Inflammatory macrophage treated with lipopolysaccharide for 1 hour (primary cell): ENCODE data around the gene OSBP2.

Experiments used
- DNase-seq, 2 donors: peaks; one replicate each; pipeline ENCODE4 v3.0.0-alpha.2; 2020 to 2022

Gene OSBP2

DNA sequence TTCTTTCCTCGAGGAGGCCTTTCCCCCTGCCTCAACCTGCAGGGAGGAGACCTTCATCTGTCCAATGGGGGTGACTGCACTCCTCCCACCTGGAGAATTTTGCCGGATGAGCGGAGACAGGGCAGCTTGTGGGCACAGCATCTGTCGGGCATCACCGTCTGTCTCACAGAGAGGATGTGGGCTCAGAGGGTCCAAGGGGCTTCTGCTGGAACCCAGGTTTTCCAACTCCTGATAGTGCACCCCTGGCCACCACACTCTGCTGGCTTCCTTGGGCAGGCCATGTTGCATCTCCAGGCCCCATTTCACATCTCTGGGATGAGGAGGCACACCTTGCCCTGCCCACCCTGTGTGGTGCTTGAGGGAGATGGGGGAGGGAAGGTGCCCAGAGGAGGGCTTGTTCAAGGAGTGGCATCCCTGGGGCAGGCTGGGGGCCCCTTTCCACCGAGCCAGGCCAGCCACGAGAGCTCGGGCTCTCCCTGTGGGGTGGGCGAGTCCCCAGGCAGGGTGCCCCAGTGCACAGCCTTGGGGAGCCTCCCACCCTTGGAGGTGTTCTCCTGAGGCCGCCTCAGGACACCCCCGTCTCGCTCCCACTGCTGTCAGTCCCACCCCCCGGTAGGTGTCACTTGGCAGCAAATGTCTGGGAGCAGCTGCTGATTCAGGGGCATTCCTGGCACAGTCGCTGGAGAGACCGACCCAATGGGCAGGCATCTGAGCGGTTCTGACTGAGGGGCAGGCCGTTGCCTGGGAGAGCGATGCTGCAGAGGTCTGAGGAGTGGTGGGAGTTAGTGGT, 189.7 kb downstream of the OSBP2 start:
- no peak for DNase-seq

DNA sequence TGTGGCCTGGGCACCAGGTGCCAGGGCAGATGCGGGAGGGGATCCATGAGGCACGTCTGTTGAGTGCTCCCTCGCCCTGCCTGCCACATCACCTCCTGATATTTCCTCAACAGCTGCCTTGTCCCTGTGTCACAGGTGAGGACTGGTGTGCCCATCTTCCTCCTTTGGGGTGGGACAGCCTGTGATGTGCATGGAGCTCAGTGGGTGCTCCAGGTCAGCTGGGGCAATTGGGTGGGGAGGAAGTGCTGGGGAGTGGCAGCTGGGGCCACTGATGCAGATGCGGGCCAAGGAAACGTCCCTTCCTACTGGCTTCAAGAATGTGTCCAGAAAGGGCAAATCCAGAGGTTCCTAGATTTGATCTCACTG, 190.3 kb downstream of the OSBP2 start:
- no peak for DNase-seq

DNA sequence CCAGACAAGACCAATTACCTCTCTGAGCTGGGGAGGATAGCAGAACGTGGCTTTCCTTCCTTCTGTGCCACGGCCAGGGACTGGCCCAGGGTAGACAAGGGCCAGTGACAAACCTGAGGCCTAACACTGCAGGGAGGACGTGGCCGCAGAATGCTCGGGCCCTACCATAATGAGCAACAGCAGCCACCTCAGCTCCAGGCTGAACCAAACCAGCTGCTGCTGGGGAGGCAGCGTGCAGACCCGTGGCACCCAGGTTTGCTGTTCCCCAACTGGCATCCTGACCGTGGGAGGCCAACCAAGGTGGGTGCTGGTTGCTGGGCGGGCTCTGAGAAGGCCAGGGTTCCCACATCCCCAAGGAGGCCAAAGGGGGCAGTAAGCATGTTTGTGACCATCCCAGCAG, 190.9 kb downstream of the OSBP2 start:
- no peak for DNase-seq

DNA sequence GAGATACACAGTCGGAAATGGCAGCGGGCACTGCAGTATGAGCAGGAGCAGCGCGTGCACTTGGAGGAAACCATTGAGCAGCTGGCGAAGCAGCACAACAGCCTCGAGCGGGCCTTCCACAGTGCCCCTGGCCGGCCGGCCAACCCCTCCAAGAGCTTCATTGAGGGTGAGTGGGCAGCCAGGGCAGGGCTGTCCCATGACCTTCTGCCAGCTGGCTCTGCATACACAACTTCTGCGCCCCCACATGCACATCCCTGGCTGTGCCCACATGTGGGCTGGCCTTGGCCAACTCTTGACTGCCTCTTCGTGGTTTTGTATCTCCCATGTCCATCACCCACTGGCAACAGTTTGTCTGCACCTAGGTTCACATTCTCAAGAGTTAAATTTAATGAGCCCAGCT, 192.8 kb downstream of the OSBP2 start:
- DNase-seq, result peak in 1 of 2 donors; percentile 6

DNA sequence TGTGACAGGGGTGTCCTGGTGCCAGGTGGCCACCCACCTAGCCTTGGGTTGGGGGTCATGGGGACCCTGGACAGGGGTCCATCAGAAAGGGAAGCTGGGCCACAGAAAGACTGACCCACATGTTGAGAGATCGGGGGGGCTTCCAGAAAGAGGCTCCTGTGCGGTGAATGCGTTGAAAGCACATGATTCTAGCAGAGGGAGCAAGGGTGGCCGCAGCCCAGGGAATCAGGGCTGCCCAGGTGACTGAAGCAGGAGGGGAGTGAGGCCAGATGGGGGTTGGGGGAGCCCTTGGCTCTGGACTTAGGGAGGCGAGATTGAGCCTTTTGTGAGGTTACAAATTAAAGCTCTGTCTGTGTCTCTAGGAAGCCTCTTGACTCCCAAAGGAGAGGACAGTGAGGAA, 193.2 kb downstream of the OSBP2 start:
- DNase-seq, result no peak

DNA sequence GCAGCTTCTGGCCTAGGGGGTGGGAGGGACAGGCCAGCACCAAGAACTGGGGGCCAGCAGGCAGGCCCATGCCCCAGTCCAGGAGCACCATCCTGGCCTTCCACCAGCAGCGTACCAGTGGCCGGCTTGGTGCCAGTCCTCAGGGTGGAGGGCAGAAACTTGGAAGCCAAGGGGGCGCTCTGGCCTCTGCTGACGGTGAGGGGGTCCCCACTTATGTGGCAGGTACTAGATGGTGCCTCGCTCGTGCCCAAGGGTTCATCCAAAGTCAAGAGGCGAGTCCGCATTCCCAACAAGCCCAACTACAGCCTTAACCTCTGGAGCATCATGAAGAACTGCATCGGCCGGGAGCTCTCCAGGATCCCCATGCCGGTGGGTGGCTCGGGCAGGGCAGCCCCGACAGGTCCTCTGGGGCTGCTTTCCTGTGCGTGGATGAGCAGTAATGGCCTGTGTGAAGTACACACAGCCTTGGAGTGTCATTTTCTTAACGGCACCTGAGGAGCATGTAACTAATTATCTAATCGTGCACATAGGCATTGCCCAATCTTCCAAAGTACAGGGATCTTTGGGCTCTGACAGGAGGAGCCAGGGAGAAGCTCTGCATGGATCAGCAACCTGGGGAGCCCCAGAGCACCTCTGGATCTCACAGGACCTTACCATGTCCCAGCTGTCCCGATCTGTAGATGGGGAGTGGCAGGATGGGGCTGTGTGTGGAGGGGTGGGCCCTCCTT, 194.8 kb downstream of the OSBP2 start:
- DNase-seq, result no peak

DNA sequence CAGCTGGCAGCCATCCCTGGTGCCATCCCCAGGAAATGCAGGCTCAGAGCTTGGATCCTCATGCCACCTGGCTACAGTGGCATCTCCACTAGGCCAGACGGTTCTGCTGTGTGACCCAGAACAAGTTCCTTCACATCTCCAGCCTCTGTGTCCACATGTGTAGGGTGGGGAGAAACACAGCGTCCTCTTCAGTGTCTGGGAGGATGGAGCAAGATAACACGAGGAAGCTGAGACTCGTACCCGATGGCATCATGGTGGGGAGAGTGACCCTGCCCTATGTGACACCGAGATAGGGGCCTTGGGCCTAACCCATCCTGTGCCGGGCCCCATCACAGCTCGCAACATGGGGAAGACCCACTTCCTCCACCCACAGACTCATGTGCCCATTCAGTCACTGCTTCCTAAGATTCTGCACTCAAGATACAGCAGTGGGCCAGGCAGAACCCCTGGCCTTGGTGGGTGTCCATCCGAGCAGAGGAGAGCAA, 195.4 kb downstream of the OSBP2 start:
- peak in 1 of 2 donors; percentile 25 for DNase-seq

DNA sequence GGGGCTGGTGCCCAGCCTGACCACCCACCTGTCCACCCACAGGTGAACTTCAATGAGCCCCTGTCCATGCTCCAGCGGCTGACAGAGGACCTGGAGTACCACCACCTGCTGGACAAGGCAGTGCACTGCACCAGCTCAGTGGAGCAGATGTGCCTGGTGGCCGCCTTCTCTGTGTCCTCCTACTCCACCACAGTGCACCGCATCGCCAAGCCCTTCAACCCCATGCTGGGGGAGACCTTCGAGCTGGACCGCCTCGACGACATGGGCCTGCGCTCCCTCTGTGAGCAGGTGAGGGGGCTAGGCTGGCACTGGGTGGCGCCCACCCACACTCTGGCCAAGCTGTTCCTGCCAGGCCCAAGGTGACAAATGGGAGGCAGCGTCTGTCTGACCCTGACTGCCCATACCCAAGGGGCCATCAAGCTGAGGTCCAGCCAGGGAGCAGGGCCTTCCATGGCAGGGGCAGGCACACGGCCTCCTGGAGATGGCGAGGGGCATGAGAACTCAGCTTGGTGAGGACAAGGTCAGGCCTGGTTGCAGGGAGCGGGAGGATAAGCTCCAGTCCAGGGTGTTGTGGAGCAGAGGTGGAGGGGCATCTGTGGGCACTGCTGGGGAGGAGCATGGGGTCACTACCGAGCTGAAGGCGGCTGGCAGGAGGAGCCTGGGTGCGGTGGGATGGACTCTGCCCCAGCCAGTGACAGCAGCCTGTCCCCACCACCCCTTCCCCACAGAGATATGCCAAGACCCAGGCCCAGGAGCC, 196.2 kb downstream of the OSBP2 start:
- DNase-seq, result peak in 1 of 2 donors; percentile 27

DNA sequence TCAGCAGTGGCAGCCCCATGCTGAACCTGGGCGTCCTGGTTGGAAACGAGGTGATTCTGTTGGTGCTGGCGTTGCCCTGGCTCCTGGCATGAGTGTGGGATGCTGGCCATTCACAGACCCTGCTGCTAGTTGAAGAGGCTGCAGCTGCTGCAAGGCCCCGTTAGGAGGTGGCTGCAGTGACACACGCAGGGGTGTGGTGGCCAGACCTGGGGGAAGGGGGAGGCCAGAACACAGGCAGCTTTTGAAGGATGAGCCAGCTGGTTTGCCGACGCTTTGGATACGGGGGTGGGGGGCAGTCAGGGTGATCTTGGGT, 196.7 kb downstream of the OSBP2 start:
- no peak for DNase-seq

DNA sequence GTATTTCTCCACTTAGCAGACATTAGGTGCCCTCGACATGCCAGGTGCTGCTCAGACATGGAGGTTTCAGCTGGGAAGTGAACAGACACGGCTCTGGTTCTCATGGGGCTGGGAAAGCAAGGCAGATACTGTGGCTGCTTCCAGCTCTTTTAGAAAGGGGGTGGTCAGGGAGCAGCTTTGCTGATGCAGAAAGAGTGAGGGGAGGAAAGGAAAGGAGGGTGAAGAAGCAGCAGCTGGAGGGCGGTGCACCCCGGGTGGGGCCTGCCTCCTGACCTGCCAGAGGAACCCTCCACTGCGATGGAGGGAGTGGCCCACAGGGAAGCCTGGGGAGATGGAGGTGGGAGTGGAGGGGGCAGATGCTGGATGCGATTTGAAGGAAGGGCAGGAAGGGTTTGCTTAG, 197.1 kb downstream of the OSBP2 start:
- DNase-seq, result no peak

DNA sequence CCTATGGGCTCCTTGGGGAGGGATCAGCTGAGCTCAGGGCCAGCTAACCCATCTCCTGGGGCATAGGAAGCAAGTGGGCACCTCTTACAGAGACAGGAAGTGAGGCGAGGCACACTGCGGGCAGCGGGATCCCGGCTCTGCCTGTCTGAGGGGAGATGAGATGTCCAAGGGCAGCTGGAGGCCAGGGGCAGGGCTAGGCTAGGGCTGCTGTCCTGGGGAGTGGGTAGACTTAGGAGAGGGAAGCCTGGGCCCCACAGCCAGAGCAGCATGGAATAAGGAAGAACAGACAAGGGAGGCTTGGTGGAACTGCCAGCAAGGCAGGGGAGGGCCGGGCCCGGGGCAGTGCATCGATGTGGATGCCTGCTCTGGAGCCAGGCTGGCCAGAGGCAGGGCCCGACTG, 197.6 kb downstream of the OSBP2 start:
- no peak for DNase-seq

DNA sequence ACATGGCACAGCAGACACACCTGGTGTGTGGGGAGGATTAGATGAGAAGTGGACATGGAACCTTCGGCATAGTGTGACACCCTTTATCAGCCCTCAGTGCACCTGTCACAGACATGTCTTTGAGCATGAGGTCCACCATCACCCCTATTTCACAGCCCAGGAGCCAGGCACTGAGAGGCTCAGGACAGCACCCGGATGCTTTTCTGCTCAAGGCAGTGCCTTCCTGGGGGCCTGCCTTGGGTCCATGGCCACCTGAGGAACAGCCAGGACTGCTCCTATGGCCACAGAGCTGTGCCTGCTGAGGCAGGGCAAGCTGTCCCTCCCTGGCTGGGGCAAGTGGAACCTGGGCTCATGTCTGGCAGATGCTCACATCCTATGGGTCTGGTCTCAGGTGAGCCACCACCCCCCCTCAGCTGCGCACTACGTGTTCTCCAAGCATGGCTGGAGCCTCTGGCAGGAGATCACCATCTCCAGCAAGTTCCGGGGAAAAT, 198.1 kb downstream of the OSBP2 start:
- DNase-seq, result no peak

DNA sequence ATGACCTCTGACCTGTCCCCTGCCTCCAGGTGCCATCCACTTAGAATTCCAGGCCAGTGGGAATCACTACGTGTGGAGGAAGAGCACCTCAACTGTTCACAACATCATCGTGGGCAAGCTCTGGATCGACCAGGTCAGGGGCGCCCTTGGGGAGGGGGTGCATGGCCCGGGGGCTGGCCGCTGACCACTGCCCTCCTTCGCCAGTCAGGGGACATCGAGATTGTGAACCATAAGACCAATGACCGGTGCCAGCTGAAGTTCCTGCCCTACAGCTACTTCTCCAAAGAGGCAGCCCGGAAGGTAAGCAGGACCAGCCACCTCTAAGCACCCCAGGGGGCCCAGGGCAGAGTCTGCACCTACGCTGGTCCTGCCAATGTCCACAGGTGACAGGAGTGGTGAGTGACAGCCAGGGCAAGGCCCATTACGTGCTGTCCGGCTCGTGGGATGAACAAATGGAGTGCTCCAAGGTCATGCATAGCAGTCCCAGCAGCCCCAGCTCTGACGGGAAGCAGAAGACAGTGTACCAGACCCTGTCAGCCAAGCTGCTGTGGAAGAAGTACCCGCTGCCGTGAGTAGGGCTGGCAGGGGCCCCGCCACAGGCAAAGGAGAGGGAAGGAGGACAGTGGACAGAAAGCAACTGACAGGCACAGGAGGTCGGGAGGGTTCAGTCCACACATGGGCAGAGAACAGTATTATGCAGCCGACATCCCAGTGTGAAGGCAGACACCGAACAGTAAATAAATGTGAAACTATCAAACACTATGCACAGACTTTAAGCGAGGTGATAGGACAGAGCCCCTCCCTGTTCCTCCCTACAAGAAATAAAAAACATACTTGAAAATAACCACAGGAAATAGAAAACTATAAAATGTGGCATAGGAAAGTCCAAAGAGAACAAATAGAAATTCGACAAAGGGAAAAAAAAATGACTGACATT, 199.0 kb downstream of the OSBP2 start:
- DNase-seq, result no peak

DNA sequence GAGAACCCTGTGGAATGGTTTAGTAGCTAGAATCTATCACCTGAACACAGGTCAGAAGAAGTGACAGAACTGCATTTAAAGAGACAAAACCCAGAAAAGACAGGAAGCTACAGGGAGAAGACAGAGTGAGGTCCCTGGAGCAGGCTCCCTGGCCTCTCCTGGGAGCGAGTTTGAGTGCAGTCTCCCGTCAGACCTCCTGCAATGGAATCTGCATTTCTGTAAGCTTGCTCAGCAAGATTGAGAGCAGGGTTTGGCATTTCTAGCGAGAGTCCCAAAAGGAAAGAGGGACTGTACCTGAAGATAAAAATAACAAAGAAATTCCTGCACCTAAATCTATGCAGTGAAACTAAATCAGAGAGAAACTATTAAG, 199.7 kb downstream of the OSBP2 start:
- no peak for DNase-seq

DNA sequence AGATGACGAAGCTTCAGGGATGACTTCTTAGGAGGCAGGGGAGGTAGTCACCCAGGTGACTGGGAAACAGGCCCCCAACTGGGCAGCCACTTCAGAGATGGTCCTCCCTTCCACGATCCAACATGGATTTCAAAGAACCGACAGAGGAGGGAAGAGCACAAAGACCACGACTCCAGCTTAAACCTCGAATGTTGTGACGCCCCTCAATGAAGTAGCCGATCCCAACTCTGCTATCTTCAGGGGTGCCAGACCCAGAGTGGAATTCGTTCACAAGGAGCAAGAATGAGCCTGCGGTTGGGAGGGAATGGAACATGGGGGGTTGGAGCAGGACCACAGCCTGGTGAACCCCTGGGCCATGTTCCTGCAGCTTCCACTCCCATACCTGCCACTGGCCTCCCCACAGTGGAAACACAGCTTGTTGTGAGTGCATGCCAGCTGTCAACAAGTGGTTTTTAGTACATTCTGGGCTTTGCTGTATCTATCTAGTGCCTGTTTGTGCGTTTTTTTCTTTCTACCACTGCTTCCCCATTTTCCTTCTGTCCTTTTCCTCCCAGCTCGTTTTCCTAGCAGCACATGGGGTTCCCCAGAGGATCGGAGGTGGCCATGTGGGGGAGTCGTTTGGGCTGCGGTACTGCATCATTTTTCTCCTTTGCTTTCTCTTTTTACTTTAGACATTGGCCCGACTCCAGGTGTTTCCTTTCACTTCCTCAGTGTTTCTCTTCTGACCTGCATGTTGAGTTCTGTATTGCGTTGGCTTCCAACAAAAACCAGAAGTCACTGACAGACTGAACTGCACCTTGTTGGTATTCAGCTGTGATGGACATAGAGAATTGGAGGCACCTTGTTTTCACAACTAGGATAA, 208.1 kb downstream of the OSBP2 start:
- no peak for DNase-seq

DNA sequence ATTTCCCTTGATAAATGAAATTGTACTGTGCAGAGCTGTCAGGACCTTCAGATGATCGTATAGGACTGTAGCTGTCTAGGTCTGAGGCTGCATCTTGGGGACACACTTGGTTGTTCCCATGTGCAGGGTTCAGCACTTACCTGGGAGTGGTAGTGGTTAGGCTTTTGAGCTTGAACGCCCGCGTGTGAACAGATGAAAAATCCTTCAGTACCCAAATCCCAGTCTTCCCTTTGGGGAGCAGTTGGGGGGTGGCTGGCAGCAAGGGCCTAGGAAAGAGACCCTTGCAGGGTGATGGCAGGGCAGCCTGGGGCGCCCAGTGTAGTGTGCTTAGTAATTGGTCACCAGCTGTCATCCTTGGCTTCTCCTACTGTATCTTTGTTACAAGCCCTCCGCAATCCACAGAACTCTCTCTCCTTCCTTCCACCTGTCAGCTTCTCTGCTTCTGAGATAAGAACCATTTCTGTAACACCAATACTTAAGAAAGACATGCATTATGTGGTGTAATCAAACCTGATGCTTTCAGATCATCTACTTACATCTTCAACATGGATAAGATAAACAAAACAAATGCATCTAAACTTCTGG, 209.3 kb downstream of the OSBP2 start:
- no peak for DNase-seq

DNA sequence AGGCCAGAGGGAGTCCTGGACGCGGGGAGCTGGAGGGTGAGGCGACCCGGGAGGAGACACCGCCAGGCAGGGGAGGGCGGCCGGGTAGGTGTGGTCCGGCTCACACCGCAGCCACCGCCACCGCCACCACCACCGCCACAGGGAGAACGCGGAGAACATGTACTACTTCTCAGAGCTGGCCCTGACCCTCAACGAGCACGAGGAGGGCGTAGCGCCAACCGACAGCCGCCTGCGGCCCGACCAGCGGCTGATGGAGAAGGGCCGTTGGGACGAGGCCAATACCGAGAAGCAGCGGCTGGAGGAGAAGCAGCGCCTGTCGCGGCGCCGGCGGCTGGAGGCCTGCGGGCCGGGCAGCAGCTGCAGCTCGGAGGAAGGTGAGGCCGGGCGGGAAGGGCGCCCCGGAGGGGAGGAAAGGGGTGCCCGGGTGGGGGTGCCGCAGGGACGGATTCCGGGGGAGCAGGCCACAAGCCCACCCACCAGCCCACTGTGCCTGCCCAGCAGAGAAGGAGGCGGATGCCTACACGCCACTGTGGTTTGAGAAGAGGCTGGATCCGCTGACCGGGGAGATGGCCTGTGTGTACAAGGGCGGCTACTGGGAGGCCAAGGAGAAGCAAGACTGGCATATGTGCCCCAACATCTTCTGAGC, 211.1 kb downstream of the OSBP2 start:
- no peak for DNase-seq

DNA sequence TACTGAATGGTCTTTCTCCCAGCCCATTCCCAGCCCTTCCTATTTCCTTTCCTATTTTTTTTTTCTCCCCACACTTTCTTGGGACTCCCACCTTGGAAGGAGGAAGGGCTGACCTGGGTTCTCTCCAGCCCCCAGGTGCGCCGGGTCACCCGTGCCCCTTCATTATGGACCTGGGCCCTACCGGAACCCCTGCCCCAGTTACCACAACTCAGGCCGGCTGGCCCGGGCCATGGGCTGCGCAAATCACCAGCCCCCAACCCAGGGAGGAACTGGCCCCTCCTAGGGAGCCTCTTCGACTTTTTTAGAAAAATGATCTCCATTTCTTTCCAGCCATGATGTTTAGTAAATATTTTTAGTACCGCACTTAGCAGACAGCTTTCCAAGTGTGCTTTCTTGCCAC, 211.7 kb downstream of the OSBP2 start:
- DNase-seq, result no peak

DNA sequence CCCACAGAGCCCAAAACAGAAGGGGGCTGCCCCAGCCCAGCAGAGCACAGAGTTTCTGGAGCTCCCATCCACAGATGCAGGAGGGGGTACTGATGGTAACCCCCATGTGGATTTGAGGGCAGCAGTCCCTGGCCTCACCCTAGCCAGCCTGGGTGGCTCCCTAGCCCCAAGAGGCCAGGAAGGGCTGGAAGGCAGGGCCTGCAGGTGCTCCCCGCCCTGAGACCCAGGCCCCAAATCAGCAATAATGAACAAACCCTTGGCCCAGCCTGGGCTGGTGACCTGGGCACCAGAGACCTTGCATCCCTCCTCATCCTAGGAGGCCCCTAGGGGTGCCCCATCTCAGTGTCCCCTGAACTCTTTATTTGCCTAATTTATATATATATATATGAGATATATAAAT, 212.3 kb downstream of the OSBP2 start:
- DNase-seq, result no peak

DNA sequence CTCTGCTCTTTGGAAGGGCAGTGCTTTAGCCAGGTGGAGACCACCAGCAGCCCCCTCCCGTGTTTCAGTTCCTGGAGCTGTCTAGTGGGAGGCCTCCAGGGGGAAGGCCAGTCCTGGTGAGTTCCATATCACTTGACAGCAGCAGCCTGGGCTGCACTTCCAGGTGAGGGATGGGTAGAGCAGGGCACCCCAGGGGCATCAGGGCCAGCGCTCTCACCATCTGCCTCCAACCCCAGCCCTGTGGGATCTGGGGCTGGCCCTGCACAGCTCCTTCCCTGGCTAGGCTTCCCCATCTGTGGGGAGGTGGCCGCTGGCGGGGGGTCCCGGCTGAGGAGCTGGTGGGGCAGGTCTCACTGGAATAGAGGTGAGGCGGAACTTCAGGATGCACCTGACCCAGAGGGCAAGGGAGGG, 213.4 kb downstream of the OSBP2 start:
- DNase-seq, result no peak

DNA sequence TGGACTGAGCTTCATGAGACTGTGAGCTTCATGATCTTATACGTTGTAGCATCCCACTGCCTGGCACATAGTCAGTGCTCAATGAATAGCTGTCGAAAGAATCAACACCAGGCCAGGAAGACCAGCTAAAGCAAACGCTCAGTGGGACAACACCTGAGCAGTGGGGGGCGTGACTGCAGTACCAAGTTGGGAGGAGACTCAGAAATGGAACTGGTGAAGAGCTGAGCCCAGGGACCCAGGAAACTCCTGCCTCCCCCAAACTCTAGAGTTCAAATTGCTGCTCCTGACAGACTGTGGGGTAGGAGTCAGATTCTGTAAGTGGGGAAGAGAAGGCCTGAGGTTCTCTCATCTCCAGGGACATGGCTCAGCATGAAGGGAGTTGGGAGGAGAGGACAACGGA, 214.6 kb downstream of the OSBP2 start:
- DNase-seq, result no peak
